K562 (cell line): Measurements from ENCODE around the gene RITA1. TPM values are rescaled to one million over a fixed set of nuclear protein-coding genes. Genes with fewer than 3 reads are reported as not detected.
A peak's percentile ranks its signal among the peaks of the same experiment; 100 is the strongest.

ENCODE experiments used
- EWSR1 ChIP-seq: fragments of 450-650 bp; IDR thresholded peaks from 2 replicates; pipeline ENCODE4 v1.6.1; 2018; ENCODE audit warnings: borderline replicate concordance, mild to moderate bottlenecking, low read depth, moderate library complexity; ENCODE audit not compliant: partially characterized antibody
- FIP1L1 ChIP-seq: fragments of 200-400 bp; formaldehyde crosslinking; IDR thresholded peaks from 2 replicates; pipeline ENCODE4 v1.6.1; 2018; ENCODE audit warnings: mild to moderate bottlenecking, low read depth, low read length; ENCODE audit not compliant: poor library complexity, severe bottlenecking
- IRF2 ChIP-seq: sonication (generic); formaldehyde crosslinking; IDR thresholded peaks from 2 replicates; pipeline ENCODE4 v1.8.1; 2022; ENCODE audit warnings: mild to moderate bottlenecking, missing genetic modification reagents
- KAT8 ChIP-seq: fragments of 450-650 bp; IDR thresholded peaks from 2 replicates; pipeline ENCODE4 v1.6.1; 2016; ENCODE audit warnings: low read depth, mild to moderate bottlenecking
- MAZ ChIP-seq, 2 experiments: fragments of 450-650 bp in 1 of 2; sonication (generic) in 1 of 2; formaldehyde crosslinking; IDR thresholded peaks in 1 of 2; conservative IDR thresholded peaks in 1 of 2; 2 replicates each; pipeline versions ENCODE4 v1.4.0 to v1.5.0; 2020; ENCODE audit warnings: mild to moderate bottlenecking in 1 of 2, missing genetic modification reagents in 1 of 2
- MITF ChIP-seq: IDR thresholded peaks from 2 replicates; pipeline ENCODE4 v1.6.1; 2014; ENCODE audit warnings: antibody characterized with exemption
- NR2C2 ChIP-seq, 2 experiments: fragments of 200-800 bp in 1 of 2; sonication (Bioruptor generic) in 1 of 2; sonication (generic) in 1 of 2; formaldehyde crosslinking in 1 of 2; IDR thresholded peaks; 2 replicates each; pipeline versions ENCODE4 v1.6.1 to v1.8.0; 2016 to 2022; ENCODE audit warnings: mild to moderate bottlenecking in 1 of 2, missing compliant biosample characterization in 1 of 2, missing genetic modification characterization in 1 of 2, missing genetic modification reagents in 1 of 2
- SMAD4 ChIP-seq: fragments of 250-450 bp; sonication (Bioruptor Pico); conservative IDR thresholded peaks from 2 replicates; pipeline ENCODE4 v1.8.0; 2021; ENCODE audit warnings: inconsistent platforms, mild to moderate bottlenecking, moderate library complexity
- SMARCC2 ChIP-seq: fragments of 450-650 bp; IDR thresholded peaks from 2 replicates; pipeline ENCODE4 v1.6.1; 2017; ENCODE audit warnings: antibody characterized with exemption, moderate library complexity, mild to moderate bottlenecking, low read depth
- SRF ChIP-seq, 2 experiments: fragments of 250-450, 450-650 bp in 1 of 2; sonication (Bioruptor Pico) in 1 of 2; sonication (generic) in 1 of 2; formaldehyde crosslinking; IDR thresholded peaks; 2 replicates each; pipeline versions ENCODE4 v1.5.0 to v1.5.1; 2020 to 2022; ENCODE audit warnings: mild to moderate bottlenecking in 1 of 2, missing genetic modification reagents in 1 of 2
- TCF7L2 ChIP-seq: fragments of 150-350 bp; IDR thresholded peaks from 2 replicates; pipeline ENCODE4 v1.6.1; 2016; ENCODE audit warnings: low read depth, mild to moderate bottlenecking, low read length, moderate library complexity
- USF1 ChIP-seq: sonication (generic); formaldehyde crosslinking; IDR thresholded peaks from 2 replicates; pipeline ENCODE4 v1.9.0; 2022; ENCODE audit warnings: mild to moderate bottlenecking, missing genetic modification reagents
- ZFP30 ChIP-seq: fragments of 250-450 bp; sonication (Bioruptor Pico); IDR thresholded peaks from 2 replicates; pipeline ENCODE4 v1.8.0; 2022; ENCODE audit warnings: moderate library complexity, mild to moderate bottlenecking, inconsistent platforms, borderline replicate concordance
- ZFP91 ChIP-seq: sonication (generic); formaldehyde crosslinking; IDR thresholded peaks from 2 replicates; pipeline ENCODE4 v1.8.0; 2022; ENCODE audit warnings: mild to moderate bottlenecking, missing genetic modification reagents
- ZNF146 ChIP-seq: IDR thresholded peaks from one replicate; pipeline ENCODE4 v1.6.1; 2018; ENCODE audit warnings: missing compliant biosample characterization; ENCODE audit not compliant: unreplicated experiment
- ZNF165 ChIP-seq: fragments of 250-450 bp; sonication (Bioruptor Pico); IDR thresholded peaks from 2 replicates; pipeline ENCODE4 v1.4.0; 2020; ENCODE audit warnings: borderline replicate concordance
- ZNF511 ChIP-seq: sonication (generic); formaldehyde crosslinking; IDR thresholded peaks from 2 replicates; pipeline ENCODE4 v1.8.0; 2022; ENCODE audit warnings: mild to moderate bottlenecking, missing genetic modification reagents
- ZNF695 ChIP-seq: fragments of 450-650 bp; formaldehyde crosslinking; IDR thresholded peaks from 2 replicates; pipeline ENCODE4 v1.4.0; 2020; ENCODE audit warnings: mild to moderate bottlenecking, moderate library complexity
- polyA plus RNA-seq, 8 experiments: library from polyadenylated mRNA; depleted of rRNA in 4 of 8; stranded (reverse) in 5 of 8; unstranded in 3 of 8; fragments of >200 nt; fragmentation: Nextera tagmentation in 2 of 8; fragmentation: Illumina TruSeq in 1 of 8; extraction: Ambion mirVana in 2 of 8; extraction: Trizol in 1 of 8; gene quantifications; 2 replicates each; pipeline versions ENCODE4 v1.2.1 to v1.2.3, GENCODE V29; 2011 to 2014; ENCODE audit warnings: inconsistent platforms in 1 of 8, missing spikeins in 1 of 8
- total RNA-seq, 7 experiments: library from RNA; depleted of rRNA in 6 of 7; stranded (reverse); fragments of >200 nt in 6 of 7; fragmentation: Illumina TruSeq in 2 of 7; extraction: Trizol in 2 of 7; gene quantifications; 2 replicates each; pipeline versions ENCODE4 v1.2.1 to v1.2.3, GENCODE V29; 2011 to 2021; ENCODE audit warnings: low replicate concordance in 1 of 7
- TF ChIP-seq, protein P1 (sequence below), 2 experiments: fragments of 450-650 bp; IDR thresholded peaks; 2 replicates each; pipeline ENCODE4 v1.6.1; 2018; ENCODE audit warnings: mild to moderate bottlenecking in 2 of 2, low read depth in 1 of 2; ENCODE audit not compliant: partially characterized antibody in 2 of 2

The RITA1 gene
- total and polyA plus RNA-seq, 9 of the 15 experiments (the other 6 are each of a cell fraction or from before 2014, with no cell fraction given) = 2.8 to 40.4 (median 18.0) TPM

DNA sequence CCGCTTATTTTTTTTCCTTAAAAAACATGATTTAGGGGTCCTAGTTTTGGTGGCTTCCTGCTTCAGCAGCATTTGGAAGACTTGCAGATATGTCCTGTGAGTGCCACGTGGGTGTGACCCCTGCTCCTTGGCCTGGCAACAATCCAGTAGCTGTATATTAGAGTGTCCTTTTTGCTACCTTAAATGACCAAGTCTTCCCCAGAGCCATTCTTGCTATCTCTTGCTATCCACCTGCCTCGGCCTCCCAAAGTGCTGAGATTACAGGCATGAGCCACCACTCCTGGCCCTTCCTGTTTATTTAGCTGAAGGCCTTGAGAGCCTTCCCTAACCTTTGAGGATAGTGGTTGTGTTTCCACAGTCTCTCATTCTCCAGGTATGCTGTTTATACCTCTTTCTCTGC, 52.8 kb downstream of the RITA1 start (continued):
- no peak for TF ChIP-seq NR2C2 (CRISPR knock-in tag; IDR thresholded peaks at IDR 0.05)
- peak; percentile 64 for TF ChIP-seq NR2C2 (tag; IDR thresholded peaks at IDR 0.05)
- no peak for TF ChIP-seq ZFP30 (CRISPR knock-in tag)
- 0 out of 2 replicates have a peak, but pooled peaks have one; percentile 20 for TF ChIP-seq ZNF511 (CRISPR knock-in tag)
- TF ChIP-seq ZNF146 (CRISPR knock-in tag) = no peak
- TF ChIP-seq MITF = no peak
- TF ChIP-seq KAT8 = no peak
- TF ChIP-seq TCF7L2 = no peak
- no peak for TF ChIP-seq IRF2 (CRISPR knock-in tag)
- TF ChIP-seq SMARCC2 = no peak; the same call in 1 of the 2 replicates
- no peak for TF ChIP-seq EWSR1
- peak in 1 of 2 experiments; percentile 88; a peak in 2 of 4 replicates for TF ChIP-seq SRF (CRISPR knock-in tag; IDR thresholded peaks at IDR 0.05)
- peak; percentile 25; the same call in 1 of the 2 replicates for TF ChIP-seq USF1
- TF ChIP-seq SMAD4 (CRISPR knock-in tag) = 0 out of 2 replicates have a peak, but pooled peaks have one; percentile 39
- TF ChIP-seq, protein P1, sequence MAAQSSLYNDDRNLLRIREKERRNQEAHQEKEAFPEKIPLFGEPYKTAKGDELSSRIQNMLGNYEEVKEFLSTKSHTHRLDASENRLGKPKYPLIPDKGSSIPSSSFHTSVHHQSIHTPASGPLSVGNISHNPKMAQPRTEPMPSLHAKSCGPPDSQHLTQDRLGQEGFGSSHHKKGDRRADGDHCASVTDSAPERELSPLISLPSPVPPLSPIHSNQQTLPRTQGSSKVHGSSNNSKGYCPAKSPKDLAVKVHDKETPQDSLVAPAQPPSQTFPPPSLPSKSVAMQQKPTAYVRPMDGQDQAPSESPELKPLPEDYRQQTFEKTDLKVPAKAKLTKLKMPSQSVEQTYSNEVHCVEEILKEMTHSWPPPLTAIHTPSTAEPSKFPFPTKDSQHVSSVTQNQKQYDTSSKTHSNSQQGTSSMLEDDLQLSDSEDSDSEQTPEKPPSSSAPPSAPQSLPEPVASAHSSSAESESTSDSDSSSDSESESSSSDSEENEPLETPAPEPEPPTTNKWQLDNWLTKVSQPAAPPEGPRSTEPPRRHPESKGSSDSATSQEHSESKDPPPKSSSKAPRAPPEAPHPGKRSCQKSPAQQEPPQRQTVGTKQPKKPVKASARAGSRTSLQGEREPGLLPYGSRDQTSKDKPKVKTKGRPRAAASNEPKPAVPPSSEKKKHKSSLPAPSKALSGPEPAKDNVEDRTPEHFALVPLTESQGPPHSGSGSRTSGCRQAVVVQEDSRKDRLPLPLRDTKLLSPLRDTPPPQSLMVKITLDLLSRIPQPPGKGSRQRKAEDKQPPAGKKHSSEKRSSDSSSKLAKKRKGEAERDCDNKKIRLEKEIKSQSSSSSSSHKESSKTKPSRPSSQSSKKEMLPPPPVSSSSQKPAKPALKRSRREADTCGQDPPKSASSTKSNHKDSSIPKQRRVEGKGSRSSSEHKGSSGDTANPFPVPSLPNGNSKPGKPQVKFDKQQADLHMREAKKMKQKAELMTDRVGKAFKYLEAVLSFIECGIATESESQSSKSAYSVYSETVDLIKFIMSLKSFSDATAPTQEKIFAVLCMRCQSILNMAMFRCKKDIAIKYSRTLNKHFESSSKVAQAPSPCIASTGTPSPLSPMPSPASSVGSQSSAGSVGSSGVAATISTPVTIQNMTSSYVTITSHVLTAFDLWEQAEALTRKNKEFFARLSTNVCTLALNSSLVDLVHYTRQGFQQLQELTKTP (IDR thresholded peaks at IDR 0.05; ENCODE audit: low read depth in 1 of 2, partially characterized antibody in 2 of 2) = no peak
- no peak for TF ChIP-seq ZFP91 (CRISPR knock-in tag)
- no peak for TF ChIP-seq FIP1L1
- peak in 1 of 2 experiments; percentile 37; a peak in 1 of 4 replicates for TF ChIP-seq MAZ (CRISPR knock-in tag; conservative IDR thresholded peaks at IDR 0.05 in 1 of 2, IDR thresholded peaks at IDR 0.05 in 1 of 2)
- no peak for TF ChIP-seq ZNF165 (CRISPR knock-in tag)
- no peak for TF ChIP-seq ZNF695
